Measurements from ENCODE around the gene TPGS2.

The TPGS2 gene

GRCh38 chr18:36811955-36812354, 16.8 kb downstream of the TPGS2 start:
- no peak for ATAC-seq
- no peak for TF ChIP-seq PPARA (CRISPR knock-in tag; IDR thresholded peaks at IDR 0.05; ENCODE audit: borderline replicate concordance)
- no peak for TF ChIP-seq CREB5 (CRISPR knock-in tag; IDR thresholded peaks at IDR 0.05; ENCODE audit: low read depth)
- no peak for TF ChIP-seq RARB (CRISPR knock-in tag; IDR thresholded peaks at IDR 0.05)
- no peak for TF ChIP-seq TOX (CRISPR knock-in tag; IDR thresholded peaks at IDR 0.05; ENCODE audit: borderline replicate concordance)
- no peak for TF ChIP-seq GLIS3 (CRISPR knock-in tag; IDR thresholded peaks at IDR 0.05)
- TF ChIP-seq, protein P1, sequence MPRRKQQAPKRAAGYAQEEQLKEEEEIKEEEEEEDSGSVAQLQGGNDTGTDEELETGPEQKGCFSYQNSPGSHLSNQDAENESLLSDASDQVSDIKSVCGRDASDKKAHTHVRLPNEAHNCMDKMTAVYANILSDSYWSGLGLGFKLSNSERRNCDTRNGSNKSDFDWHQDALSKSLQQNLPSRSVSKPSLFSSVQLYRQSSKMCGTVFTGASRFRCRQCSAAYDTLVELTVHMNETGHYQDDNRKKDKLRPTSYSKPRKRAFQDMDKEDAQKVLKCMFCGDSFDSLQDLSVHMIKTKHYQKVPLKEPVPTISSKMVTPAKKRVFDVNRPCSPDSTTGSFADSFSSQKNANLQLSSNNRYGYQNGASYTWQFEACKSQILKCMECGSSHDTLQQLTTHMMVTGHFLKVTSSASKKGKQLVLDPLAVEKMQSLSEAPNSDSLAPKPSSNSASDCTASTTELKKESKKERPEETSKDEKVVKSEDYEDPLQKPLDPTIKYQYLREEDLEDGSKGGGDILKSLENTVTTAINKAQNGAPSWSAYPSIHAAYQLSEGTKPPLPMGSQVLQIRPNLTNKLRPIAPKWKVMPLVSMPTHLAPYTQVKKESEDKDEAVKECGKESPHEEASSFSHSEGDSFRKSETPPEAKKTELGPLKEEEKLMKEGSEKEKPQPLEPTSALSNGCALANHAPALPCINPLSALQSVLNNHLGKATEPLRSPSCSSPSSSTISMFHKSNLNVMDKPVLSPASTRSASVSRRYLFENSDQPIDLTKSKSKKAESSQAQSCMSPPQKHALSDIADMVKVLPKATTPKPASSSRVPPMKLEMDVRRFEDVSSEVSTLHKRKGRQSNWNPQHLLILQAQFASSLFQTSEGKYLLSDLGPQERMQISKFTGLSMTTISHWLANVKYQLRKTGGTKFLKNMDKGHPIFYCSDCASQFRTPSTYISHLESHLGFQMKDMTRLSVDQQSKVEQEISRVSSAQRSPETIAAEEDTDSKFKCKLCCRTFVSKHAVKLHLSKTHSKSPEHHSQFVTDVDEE (CRISPR knock-in tag; IDR thresholded peaks at IDR 0.05), result no peak
- no peak for TF ChIP-seq ISL1 (CRISPR knock-in tag; IDR thresholded peaks at IDR 0.05)
- no peak for TF ChIP-seq TCF4 (CRISPR knock-in tag; IDR thresholded peaks at IDR 0.05; ENCODE audit: borderline replicate concordance)
- no peak for TF ChIP-seq BACH2 (CRISPR knock-in tag; IDR thresholded peaks at IDR 0.05; ENCODE audit: borderline replicate concordance)
- no peak for TF ChIP-seq ZNF565 (CRISPR knock-in tag; conservative IDR thresholded peaks at IDR 0.05; ENCODE audit: low read depth)
- TF ChIP-seq ZFP30 (CRISPR knock-in tag; IDR thresholded peaks at IDR 0.05), result no peak
- no peak for TF ChIP-seq ZFP3 (CRISPR knock-in tag; IDR thresholded peaks at IDR 0.05)
- no peak for TF ChIP-seq ESRRG (CRISPR knock-in tag; IDR thresholded peaks at IDR 0.05)
- TF ChIP-seq PATZ1 (CRISPR knock-in tag; IDR thresholded peaks at IDR 0.05; ENCODE audit: borderline replicate concordance), result no peak
- TF ChIP-seq, protein P2, sequence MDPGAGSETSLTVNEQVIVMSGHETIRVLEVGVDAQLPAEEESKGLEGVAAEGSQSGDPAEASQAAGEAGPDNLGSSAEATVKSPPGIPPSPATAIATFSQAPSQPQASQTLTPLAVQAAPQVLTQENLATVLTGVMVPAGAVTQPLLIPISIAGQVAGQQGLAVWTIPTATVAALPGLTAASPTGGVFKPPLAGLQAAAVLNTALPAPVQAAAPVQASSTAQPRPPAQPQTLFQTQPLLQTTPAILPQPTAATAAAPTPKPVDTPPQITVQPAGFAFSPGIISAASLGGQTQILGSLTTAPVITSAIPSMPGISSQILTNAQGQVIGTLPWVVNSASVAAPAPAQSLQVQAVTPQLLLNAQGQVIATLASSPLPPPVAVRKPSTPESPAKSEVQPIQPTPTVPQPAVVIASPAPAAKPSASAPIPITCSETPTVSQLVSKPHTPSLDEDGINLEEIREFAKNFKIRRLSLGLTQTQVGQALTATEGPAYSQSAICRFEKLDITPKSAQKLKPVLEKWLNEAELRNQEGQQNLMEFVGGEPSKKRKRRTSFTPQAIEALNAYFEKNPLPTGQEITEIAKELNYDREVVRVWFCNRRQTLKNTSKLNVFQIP (CRISPR knock-in tag; IDR thresholded peaks at IDR 0.05; ENCODE audit: borderline replicate concordance, low read depth), result no peak
- TF ChIP-seq ZNF8 (CRISPR knock-in tag; IDR thresholded peaks at IDR 0.05), result no peak

- no peak for ATAC-seq
- TF ChIP-seq ZNF70 (CRISPR knock-in tag; IDR thresholded peaks at IDR 0.05) (no peak), ZFP3 (CRISPR knock-in tag; IDR thresholded peaks at IDR 0.05) (no peak), PPARA (CRISPR knock-in tag; IDR thresholded peaks at IDR 0.05; ENCODE audit: borderline replicate concordance) (no peak), ZFP30 (CRISPR knock-in tag; IDR thresholded peaks at IDR 0.05) (no peak), TCF4 (CRISPR knock-in tag; IDR thresholded peaks at IDR 0.05; ENCODE audit: borderline replicate concordance) (no peak), SNAI2 (CRISPR knock-in tag; IDR thresholded peaks at IDR 0.05) (no peak), TOX (CRISPR knock-in tag; IDR thresholded peaks at IDR 0.05; ENCODE audit: borderline replicate concordance) (no peak), ISL1 (CRISPR knock-in tag; IDR thresholded peaks at IDR 0.05) (no peak), ZNF565 (CRISPR knock-in tag; conservative IDR thresholded peaks at IDR 0.05; ENCODE audit: low read depth) (no peak), RARB (CRISPR knock-in tag; IDR thresholded peaks at IDR 0.05) (no peak), CSDC2 (CRISPR knock-in tag; IDR thresholded peaks at IDR 0.05) (no peak)
- TF ChIP-seq, protein P2 (CRISPR knock-in tag; IDR thresholded peaks at IDR 0.05; ENCODE audit: borderline replicate concordance, low read depth), result no peak
Measured at GRCh38 chr18:36811430-36811829, 17.4 kb downstream of the TPGS2 start.

DNA sequence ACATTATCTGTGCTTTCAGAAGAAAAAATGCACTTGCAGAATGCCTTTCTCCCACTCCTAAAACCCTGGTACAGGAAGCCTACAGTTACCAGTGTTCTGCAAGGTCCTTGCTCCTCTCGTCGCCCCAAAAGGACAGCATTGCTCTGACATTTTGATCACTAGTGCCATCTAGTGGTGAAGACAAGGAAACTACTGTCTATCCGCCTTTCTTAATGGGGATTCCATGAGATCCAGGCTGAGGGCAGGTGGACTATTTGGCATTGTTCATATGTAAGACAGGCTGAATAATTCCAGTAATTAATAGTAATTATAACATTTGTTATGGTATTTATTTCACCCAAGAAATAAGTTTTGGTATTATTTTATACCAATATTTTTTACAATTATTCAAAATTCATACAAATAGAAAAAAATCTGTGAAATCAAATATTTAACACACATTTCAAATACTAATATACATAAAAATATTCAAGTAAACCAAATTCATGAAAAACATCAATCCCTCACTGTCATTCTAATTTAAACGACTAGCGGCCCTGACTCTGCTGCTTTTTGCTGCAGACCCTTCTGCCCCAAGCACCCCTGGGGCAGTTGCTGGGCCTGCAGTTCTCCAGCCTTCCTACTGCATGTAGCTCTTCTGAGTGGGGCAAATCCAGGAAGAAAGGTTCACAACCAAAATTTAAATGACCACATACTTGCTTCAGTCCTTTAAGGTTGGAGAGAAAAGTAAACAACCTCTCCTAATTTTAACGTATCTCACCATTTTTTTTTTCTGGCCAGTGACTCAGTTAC, 19.0 kb downstream of the TPGS2 start:
- peak; percentile 98 for ATAC-seq
- TF ChIP-seq CREB5 (CRISPR knock-in tag; IDR thresholded peaks at IDR 0.05; ENCODE audit: low read depth) (no peak), RARB (CRISPR knock-in tag; IDR thresholded peaks at IDR 0.05) (no peak)
- TF ChIP-seq, protein P1 (CRISPR knock-in tag; IDR thresholded peaks at IDR 0.05), result no peak

All from SK-N-SH treated with all-trans-retinoic acid at 6 μM for 48 hours (cell line).